ENCODE measurements around the gene CCDC200.

The CCDC200 gene

DNA sequence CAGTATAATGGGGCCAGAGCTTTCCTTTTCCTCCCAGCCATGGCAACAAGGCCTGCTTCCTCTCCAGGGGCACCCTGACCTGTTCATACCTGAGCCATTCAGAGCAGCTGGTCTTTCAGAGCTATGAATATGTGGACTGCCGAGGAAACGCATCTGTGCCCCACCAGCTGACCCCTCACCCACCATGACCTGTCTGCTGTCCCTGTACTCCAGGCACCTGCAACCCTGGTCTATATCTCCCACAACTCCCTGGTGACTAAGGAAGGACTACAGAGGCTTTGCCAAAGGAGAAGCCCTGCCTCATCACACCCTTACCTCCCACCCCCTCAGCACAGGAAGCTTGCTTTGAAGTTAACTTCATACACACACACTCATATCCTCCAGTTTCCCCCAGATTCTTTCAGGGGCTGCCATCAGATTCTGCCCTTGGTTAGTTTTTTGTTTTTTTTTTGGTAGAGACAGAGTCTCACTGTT, 10.8 kb downstream of the CCDC200 start:
- DNase-seq, result no peak
- H3K27ac ChIP-seq, result no peak overlapping the region
- H3K36me3 ChIP-seq (replicated peaks), result peaks cover 26% of the 10 kb centered on the region
- TF ChIP-seq, protein P1, sequence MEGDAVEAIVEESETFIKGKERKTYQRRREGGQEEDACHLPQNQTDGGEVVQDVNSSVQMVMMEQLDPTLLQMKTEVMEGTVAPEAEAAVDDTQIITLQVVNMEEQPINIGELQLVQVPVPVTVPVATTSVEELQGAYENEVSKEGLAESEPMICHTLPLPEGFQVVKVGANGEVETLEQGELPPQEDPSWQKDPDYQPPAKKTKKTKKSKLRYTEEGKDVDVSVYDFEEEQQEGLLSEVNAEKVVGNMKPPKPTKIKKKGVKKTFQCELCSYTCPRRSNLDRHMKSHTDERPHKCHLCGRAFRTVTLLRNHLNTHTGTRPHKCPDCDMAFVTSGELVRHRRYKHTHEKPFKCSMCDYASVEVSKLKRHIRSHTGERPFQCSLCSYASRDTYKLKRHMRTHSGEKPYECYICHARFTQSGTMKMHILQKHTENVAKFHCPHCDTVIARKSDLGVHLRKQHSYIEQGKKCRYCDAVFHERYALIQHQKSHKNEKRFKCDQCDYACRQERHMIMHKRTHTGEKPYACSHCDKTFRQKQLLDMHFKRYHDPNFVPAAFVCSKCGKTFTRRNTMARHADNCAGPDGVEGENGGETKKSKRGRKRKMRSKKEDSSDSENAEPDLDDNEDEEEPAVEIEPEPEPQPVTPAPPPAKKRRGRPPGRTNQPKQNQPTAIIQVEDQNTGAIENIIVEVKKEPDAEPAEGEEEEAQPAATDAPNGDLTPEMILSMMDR (IDR thresholded peaks at IDR 0.05; ENCODE audit: low read depth, low read length, missing control alignments), result no peak
- H3K4me3 ChIP-seq (ENCODE audit: low read depth, low read length), result no peak overlapping the region
- in situ Hi-C loops (cut with HindIII; ENCODE audit: low pct_ligation_motif_present, low sequenced_read_pairs), result no loop called here
- no peaks in the 10 kb centered on the region for H3K27me3 ChIP-seq (replicated peaks)

DNA sequence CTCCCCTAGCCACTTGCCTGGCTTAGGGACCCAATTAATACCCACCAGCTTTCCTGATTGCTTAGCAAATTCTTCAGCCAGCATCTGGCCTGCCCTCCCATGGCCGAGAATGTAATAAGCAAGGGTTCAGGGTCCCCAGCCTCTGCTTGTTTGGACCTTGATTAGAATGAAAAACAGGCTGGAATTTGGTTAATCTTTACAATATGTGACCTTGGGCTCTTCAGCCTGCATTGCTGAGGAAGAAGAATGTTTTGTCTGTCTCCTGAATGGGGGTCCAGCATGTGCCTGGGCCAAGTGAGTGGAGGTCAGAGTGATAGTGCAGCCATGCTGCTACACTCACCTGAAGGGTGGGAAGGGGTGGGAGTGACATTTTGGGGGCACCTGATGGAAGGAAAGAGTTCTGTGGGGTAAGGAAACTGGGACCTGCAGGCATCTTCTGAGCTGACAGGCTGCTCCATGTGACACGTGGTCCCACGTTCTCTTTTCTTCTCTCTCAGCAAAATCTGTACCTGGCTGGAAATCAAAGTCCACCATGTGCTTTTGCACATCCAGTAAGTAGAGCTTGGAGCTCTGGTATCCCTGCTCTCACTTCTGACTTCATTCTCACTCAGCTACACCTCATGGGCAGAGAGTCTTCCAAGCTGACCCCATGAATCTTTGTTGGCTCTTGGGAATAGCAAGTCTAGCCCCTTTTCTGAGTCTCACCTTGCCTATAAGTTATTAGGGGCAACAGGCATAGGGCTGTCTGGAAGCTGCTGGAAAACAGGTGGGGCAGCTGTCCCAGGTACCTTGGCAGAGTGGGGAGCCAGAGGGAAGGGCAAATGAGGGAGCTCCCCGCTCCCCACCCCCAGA, 11.4 kb downstream of the CCDC200 start:
- H3K36me3 ChIP-seq (replicated peaks), result peaks cover 26% of the 10 kb centered on the region
- H3K27ac ChIP-seq, result no peak overlapping the region
- H3K27me3 ChIP-seq (replicated peaks), result no peaks in the 10 kb centered on the region
- H3K4me3 ChIP-seq (ENCODE audit: low read depth, low read length), result no peak overlapping the region
- no peak for DNase-seq
- in situ Hi-C loops (cut with HindIII; ENCODE audit: low pct_ligation_motif_present, low sequenced_read_pairs), result no loop called here
- TF ChIP-seq, protein P1 (IDR thresholded peaks at IDR 0.05; ENCODE audit: low read depth, low read length, missing control alignments), result no peak

DNA sequence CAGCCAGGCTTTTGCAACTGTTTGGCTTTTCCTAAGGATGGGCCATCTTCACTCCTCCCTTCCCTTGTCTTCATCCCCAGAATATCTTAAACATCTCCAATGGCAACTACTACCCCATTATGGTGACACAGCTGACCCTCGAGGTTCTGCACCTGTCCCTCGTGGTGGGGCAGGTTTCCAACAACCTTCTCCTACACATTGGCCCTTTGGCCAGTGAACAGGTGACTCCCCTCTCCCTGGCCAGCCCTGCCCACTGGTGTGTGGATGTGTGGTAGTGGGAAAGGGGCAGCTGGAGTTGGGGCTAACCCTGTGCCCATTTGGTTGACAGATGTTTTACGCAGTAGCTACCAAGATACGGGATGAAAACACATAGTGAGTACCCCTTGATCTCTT, 12.1 kb downstream of the CCDC200 start:
- Histone ChIP-seq H3K36me3 (replicated peaks) (peaks cover 26% of the 10 kb centered on the region), H3K4me3 (ENCODE audit: low read depth, low read length) (no peak overlapping the region), H3K27ac (no peak overlapping the region), H3K27me3 (replicated peaks) (no peaks in the 10 kb centered on the region)
- no peak for DNase-seq
- TF ChIP-seq, protein P1 (IDR thresholded peaks at IDR 0.05; ENCODE audit: low read depth, low read length, missing control alignments), result no peak
- in situ Hi-C loops (cut with HindIII; ENCODE audit: low pct_ligation_motif_present, low sequenced_read_pairs), result no loop called here

DNA sequence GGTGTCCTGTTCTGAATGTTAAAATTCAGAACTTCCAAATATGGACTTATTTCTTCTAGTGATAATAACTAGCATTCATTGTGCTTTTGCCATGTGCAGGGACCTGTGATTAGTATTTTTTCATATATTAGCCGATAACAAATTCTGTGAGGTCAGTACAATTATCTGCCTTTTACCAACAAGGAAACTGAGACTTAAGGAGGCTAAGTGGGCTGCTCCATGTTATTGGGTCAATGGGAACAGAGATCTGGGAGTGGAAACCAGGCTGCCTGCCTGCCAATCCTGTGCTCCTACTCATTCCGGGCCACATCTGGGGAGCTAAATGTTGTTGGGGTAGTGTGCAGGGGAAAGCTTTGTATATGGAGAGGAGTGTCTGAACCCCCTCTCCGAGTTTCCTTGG, 13.1 kb downstream of the CCDC200 start:
- Histone ChIP-seq H3K27ac (no peak overlapping the region), H3K36me3 (replicated peaks) (peaks cover 26% of the 10 kb centered on the region), H3K27me3 (replicated peaks) (no peaks in the 10 kb centered on the region), H3K4me3 (ENCODE audit: low read depth, low read length) (no peak overlapping the region)
- in situ Hi-C loops (cut with HindIII; ENCODE audit: low pct_ligation_motif_present, low sequenced_read_pairs), result no loop called here
- TF ChIP-seq, protein P1 (IDR thresholded peaks at IDR 0.05; ENCODE audit: low read depth, low read length, missing control alignments), result no peak
- no peak for DNase-seq

DNA sequence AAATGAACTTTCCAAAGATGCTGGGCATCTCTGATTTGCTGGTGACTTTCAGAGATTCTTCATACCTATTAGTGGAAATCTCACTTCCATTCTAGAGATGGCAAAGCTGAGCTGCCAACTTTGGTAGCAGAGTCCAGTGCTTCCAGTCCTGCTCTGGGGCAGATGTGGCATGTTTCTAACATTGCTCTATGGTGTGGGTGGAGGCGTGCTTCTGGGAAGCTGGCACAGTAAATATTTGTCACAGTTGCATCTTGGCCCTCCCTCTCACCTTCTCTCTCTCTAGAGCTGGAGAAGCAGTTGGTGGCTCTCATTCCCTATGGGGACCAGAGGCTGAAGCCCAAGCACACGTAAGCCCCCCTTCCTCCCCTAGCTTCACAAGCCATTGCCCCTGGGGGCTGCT, 14.9 kb downstream of the CCDC200 start:
- Histone ChIP-seq H3K4me3 (ENCODE audit: low read depth, low read length) (no peak overlapping the region), H3K27me3 (replicated peaks) (no peaks in the 10 kb centered on the region), H3K36me3 (replicated peaks) (peaks cover 33% of the 10 kb centered on the region), H3K27ac (no peak overlapping the region)
- TF ChIP-seq, protein P1 (IDR thresholded peaks at IDR 0.05; ENCODE audit: low read depth, low read length, missing control alignments), result no peak
- in situ Hi-C loops (cut with HindIII; ENCODE audit: low pct_ligation_motif_present, low sequenced_read_pairs), result no loop called here
- DNase-seq, result no peak
